ENCODE measurements around the gene FAM124A. TPM values are rescaled to one million over a fixed set of nuclear protein-coding genes. Genes with fewer than 3 reads are reported as not detected.

The FAM124A gene
- total and polyA plus RNA-seq, 2 donors (not counting 3 experiments of a cell fraction or from before 2014, with no cell fraction given) = 3.8 to 9.9 TPM

- CTCF ChIA-PET = interaction anchor here (1.2 to 1.8 kb wide), 4 partner anchors 15 to 126 kb away, joined by 4 to 12 read pairs (median 5); no protein-coding TSS in a partner anchor
- no peak overlapping the region for H3K4me3 ChIP-seq (replicated peaks in 1 of 3; ENCODE audit: insufficient read depth in 1 of 3, low read depth in 1 of 3, low read length in 3 of 3)
These were observed 29.3 kb downstream of the FAM124A start for GRCh38 chr13:51251480-51251879.

More at GRCh38 chr13:51251480-51251879, 29.3 kb downstream of the FAM124A start:
- no peak for FAIRE-seq
- no peak overlapping the region for H2AFZ ChIP-seq (ENCODE audit: low read depth, low read length)
- H3K4me1 ChIP-seq (ENCODE audit: control insufficient read depth, extremely low read depth, insufficient read depth, low read length) = no peaks in the 10 kb centered on the region
- no peak for DNase-seq (ENCODE audit: low read depth, low spot score)
- H3K4me2 ChIP-seq (ENCODE audit: insufficient read depth, low read length) = no peak overlapping the region
- no peaks in the 10 kb centered on the region for H4K20me1 ChIP-seq (replicated peaks; ENCODE audit: control insufficient read depth, extremely low read depth, insufficient read depth, low read length)
- TF ChIP-seq JUN (IDR thresholded peaks at IDR 0.05; ENCODE audit: borderline replicate concordance, insufficient read depth, insufficient read length, low read depth) (no peak), MYC (IDR thresholded peaks at IDR 0.05; ENCODE audit: low read depth, low read length) (no peak), POLR2AphosphoS5 (IDR thresholded peaks at IDR 0.05; ENCODE audit: insufficient read depth, low read depth, low read length) (no peak), MAX (IDR thresholded peaks at IDR 0.05; ENCODE audit: insufficient read depth, insufficient read length) (no peak), POLR2A (IDR thresholded peaks at IDR 0.05; ENCODE audit: low read depth, low read length) (no peak), GATA2 (IDR thresholded peaks at IDR 0.05; ENCODE audit: insufficient read depth, insufficient read length, low read depth, low read length) (no peak), EZH2 (IDR thresholded peaks at IDR 0.05; ENCODE audit: borderline replicate concordance, low read depth, low read length, severe bottlenecking) (no peak), FOS (IDR thresholded peaks at IDR 0.05; ENCODE audit: borderline replicate concordance, insufficient read depth, low read length) (no peak)
- TF ChIP-seq, protein P1, sequence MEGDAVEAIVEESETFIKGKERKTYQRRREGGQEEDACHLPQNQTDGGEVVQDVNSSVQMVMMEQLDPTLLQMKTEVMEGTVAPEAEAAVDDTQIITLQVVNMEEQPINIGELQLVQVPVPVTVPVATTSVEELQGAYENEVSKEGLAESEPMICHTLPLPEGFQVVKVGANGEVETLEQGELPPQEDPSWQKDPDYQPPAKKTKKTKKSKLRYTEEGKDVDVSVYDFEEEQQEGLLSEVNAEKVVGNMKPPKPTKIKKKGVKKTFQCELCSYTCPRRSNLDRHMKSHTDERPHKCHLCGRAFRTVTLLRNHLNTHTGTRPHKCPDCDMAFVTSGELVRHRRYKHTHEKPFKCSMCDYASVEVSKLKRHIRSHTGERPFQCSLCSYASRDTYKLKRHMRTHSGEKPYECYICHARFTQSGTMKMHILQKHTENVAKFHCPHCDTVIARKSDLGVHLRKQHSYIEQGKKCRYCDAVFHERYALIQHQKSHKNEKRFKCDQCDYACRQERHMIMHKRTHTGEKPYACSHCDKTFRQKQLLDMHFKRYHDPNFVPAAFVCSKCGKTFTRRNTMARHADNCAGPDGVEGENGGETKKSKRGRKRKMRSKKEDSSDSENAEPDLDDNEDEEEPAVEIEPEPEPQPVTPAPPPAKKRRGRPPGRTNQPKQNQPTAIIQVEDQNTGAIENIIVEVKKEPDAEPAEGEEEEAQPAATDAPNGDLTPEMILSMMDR (IDR thresholded peaks at IDR 0.05; ENCODE audit: extremely low read depth in 1 of 2, insufficient read depth in 1 of 2, low read depth in 1 of 2, low read length in 2 of 2) = no peak
- no peaks in the 10 kb centered on the region for H3K9me1 ChIP-seq (replicated peaks; ENCODE audit: control insufficient read depth, extremely low read depth, insufficient read depth, low read length)
- POLR2A ChIA-PET = no interaction called here
- no peak overlapping the region for H3K27ac ChIP-seq (ENCODE audit: insufficient read depth, low read depth, low read length)
- no TSS peak for BruUV-seq (replicated peaks)
- intact Hi-C loops (cut with micrococcal nuclease) = no loop called here
- peaks cover 0 to 6% of the 10 kb centered on the region in 2 experiments for H3K36me3 ChIP-seq (ENCODE audit: control insufficient read depth in 2 of 2, extremely low read depth in 1 of 2, insufficient read depth in 2 of 2, low read length in 2 of 2)
- no peaks in the 10 kb centered on the region for H3K79me2 ChIP-seq (ENCODE audit: control insufficient read depth, insufficient read depth, low read length)
- no peaks in the 10 kb centered on the region for H3K27me3 ChIP-seq (ENCODE audit: control insufficient read depth in 2 of 2, insufficient read depth in 2 of 2, low read length in 2 of 2)
- H3K9me3 ChIP-seq (replicated peaks; ENCODE audit: control insufficient read depth, insufficient read depth, low read length) = no peaks in the 10 kb centered on the region
- no peak overlapping the region for H3K9ac ChIP-seq (replicated peaks; ENCODE audit: extremely low read depth, insufficient read depth, low read length)
- dilution Hi-C loops (cut with MboI; ENCODE audit: extremely low pct_ligation_motif_present, low sequenced_read_pairs) = no loop called here

All from endothelial cell of umbilical vein (primary cell).